PC-3 (cell line): ENCODE data around the gene SLFN13.

ENCODE experiments used
- EZH2 ChIP-seq: fragments of 300-600 bp; sonication (generic); IDR thresholded peaks from one replicate; pipeline ENCODE4 v1.6.1; 2017; ENCODE audit warnings: antibody characterized with exemption, mild to moderate bottlenecking, low read length; ENCODE audit not compliant: unreplicated experiment
- TF ChIP-seq, protein P1 (sequence below): fragments of 300-600 bp; sonication (generic); conservative IDR thresholded peaks from 2 replicates; pipeline ENCODE4 v1.5.1; 2017; ENCODE audit warnings: antibody characterized with exemption, low read depth, mild to moderate bottlenecking, low read length

GRCh38 chr17:35491417-35491816 is 42.9 kb upstream of the SLFN13 start:
- no peak for TF ChIP-seq EZH2
- TF ChIP-seq, protein P1, sequence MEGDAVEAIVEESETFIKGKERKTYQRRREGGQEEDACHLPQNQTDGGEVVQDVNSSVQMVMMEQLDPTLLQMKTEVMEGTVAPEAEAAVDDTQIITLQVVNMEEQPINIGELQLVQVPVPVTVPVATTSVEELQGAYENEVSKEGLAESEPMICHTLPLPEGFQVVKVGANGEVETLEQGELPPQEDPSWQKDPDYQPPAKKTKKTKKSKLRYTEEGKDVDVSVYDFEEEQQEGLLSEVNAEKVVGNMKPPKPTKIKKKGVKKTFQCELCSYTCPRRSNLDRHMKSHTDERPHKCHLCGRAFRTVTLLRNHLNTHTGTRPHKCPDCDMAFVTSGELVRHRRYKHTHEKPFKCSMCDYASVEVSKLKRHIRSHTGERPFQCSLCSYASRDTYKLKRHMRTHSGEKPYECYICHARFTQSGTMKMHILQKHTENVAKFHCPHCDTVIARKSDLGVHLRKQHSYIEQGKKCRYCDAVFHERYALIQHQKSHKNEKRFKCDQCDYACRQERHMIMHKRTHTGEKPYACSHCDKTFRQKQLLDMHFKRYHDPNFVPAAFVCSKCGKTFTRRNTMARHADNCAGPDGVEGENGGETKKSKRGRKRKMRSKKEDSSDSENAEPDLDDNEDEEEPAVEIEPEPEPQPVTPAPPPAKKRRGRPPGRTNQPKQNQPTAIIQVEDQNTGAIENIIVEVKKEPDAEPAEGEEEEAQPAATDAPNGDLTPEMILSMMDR: no peak
